IMR-90 (cell line): ENCODE data around the gene ZNF211. TPM values are rescaled to one million over a fixed set of nuclear protein-coding genes. Genes with fewer than 3 reads are reported as not detected.
A peak's percentile ranks its signal among the peaks of the same experiment; 100 is the strongest.

Source experiments
- ATAC-seq: fragments of 200-7000 bp; cut with Tn5 transposase; 2 replicates; pipeline ENCODE4 v1.9.1; 2020; ENCODE audit warnings: low read depth, mild to moderate bottlenecking, moderate library complexity
- Bru-seq: library from RNA; stranded (reverse); fragments of 400-500 nt; gene quantifications from one replicate; lab custom pipeline; 2021; lab: Mats Ljungman, UMichigan
- BruChase-seq, 2 experiments: library from RNA; stranded (reverse); fragments of 400-500 nt; gene quantifications; one replicate each; lab custom pipeline; 2021; lab: Mats Ljungman, UMichigan
- BruUV-seq: library from RNA; stranded (reverse); fragments of 400-500 nt; replicated peaks from 2 replicates; lab custom pipeline; 2021; lab: Mats Ljungman, UMichigan
- CTCF ChIA-PET: fragments of 300-600 bp; formaldehyde crosslinking; extraction: SDS; loops from one replicate; lab custom pipeline; 2021; ENCODE audit warnings: antibody characterized with exemption; lab: Yijun Ruan, JAX
- POLR2A ChIA-PET: fragments of 300-600 bp; sonication (Branson Sonifier 250); formaldehyde crosslinking; loops from one replicate; lab custom pipeline; 2022; ENCODE audit warnings: antibody characterized with exemption; ENCODE audit not compliant: unreplicated experiment; lab: Charles Lee
- DNase-seq: peaks from one replicate; pipeline ENCODE4 v3.0.0; 2013
- H2AFZ ChIP-seq: replicated peaks from 2 replicates; pipeline ENCODE3; 2013; ENCODE audit warnings: low read length, mild to moderate bottlenecking; ENCODE audit not compliant: poor library complexity
- H2AK5ac ChIP-seq: 2 replicates; pipeline ENCODE4 v1.6.1; 2013; ENCODE audit warnings: low read depth, low read length, inconsistent platforms
- H2AK9ac ChIP-seq: replicated peaks from 2 replicates; pipeline ENCODE3; 2013; ENCODE audit warnings: mild to moderate bottlenecking, low read depth, low read length, moderate library complexity; ENCODE audit not compliant: poor library complexity
- H2BK120ac ChIP-seq: 2 replicates; pipeline ENCODE4 v1.6.1; 2013; ENCODE audit warnings: low read depth, low read length, inconsistent platforms
- H2BK15ac ChIP-seq: 3 replicates; pipeline ENCODE4 v1.6.1; 2013; ENCODE audit warnings: low read depth, low read length, inconsistent platforms
- H2BK20ac ChIP-seq: 2 replicates; pipeline ENCODE4 v1.6.1; 2013; ENCODE audit warnings: low read depth, mild to moderate bottlenecking, inconsistent platforms, low read length, moderate library complexity
- H2BK5ac ChIP-seq: 2 replicates; pipeline ENCODE4 v1.6.1; 2013; ENCODE audit warnings: mild to moderate bottlenecking, low read depth, low read length, inconsistent platforms; ENCODE audit not compliant: poor library complexity, severe bottlenecking
- H3K14ac ChIP-seq: replicated peaks from 2 replicates; pipeline ENCODE4 v1.6.1; 2013; ENCODE audit warnings: low read depth, low read length, inconsistent platforms
- H3K18ac ChIP-seq: 2 replicates; pipeline ENCODE4 v1.6.1; 2013; ENCODE audit warnings: low read depth, low read length, control low read depth
- H3K23ac ChIP-seq: 2 replicates; pipeline ENCODE4 v1.6.1; 2013; ENCODE audit warnings: low read depth, low read length, inconsistent platforms
- H3K27ac ChIP-seq: 2 replicates; pipeline ENCODE4 v1.5.1; 2013; ENCODE audit warnings: mild to moderate bottlenecking, control low read depth, low read length; ENCODE audit not compliant: insufficient read depth
- H3K27me3 ChIP-seq: 2 replicates; pipeline ENCODE4 v1.6.1; 2013; ENCODE audit warnings: low read length; ENCODE audit not compliant: control insufficient read depth, insufficient read depth
- H3K36me3 ChIP-seq: 2 replicates; pipeline ENCODE4 v1.6.1; 2013; ENCODE audit warnings: low read length, mixed read lengths; ENCODE audit not compliant: control insufficient read depth, insufficient read depth
- H3K4ac ChIP-seq: 2 replicates; pipeline ENCODE4 v1.6.1; 2013; ENCODE audit warnings: low read depth, low read length, inconsistent platforms
- H3K4me1 ChIP-seq: 2 replicates; pipeline ENCODE4 v1.6.1; 2013; ENCODE audit warnings: low read length, mixed read lengths; ENCODE audit not compliant: control insufficient read depth, insufficient read depth
- H3K4me2 ChIP-seq: 2 replicates; pipeline ENCODE4 v1.6.1; 2013; ENCODE audit warnings: low read depth, mild to moderate bottlenecking, control low read depth, low read length, moderate library complexity
- H3K4me3 ChIP-seq: 2 replicates; pipeline ENCODE4 v1.5.1; 2013; ENCODE audit warnings: low read depth, mild to moderate bottlenecking, control low read depth, low read length, moderate library complexity; ENCODE audit not compliant: insufficient read depth
- H3K56ac ChIP-seq: 2 replicates; pipeline ENCODE4 v1.6.1; 2013; ENCODE audit warnings: low read length, inconsistent platforms; ENCODE audit not compliant: insufficient read depth; ENCODE audit errors: extremely low read depth
- H3K79me1 ChIP-seq, 2 experiments: 2 replicates each; pipeline ENCODE4 v1.6.1; 2013; ENCODE audit warnings: low read length in 2 of 2, inconsistent platforms in 1 of 2, low read depth in 1 of 2
- H3K9ac ChIP-seq: 2 replicates; pipeline ENCODE4 v1.6.1; 2013; ENCODE audit warnings: low read depth, low read length, control low read depth
- H3K9me1 ChIP-seq: 2 replicates; pipeline ENCODE4 v1.6.1; 2013; ENCODE audit warnings: low read length, inconsistent platforms; ENCODE audit not compliant: insufficient read depth
- H3K9me3 ChIP-seq: 2 replicates; pipeline ENCODE4 v1.6.1; 2013; ENCODE audit warnings: low read length; ENCODE audit not compliant: control insufficient read depth, insufficient read depth
- H4K20me1 ChIP-seq: 2 replicates; pipeline ENCODE4 v1.6.1; 2013; ENCODE audit warnings: low read length, inconsistent platforms; ENCODE audit not compliant: insufficient read depth
- H4K5ac ChIP-seq: 2 replicates; pipeline ENCODE4 v1.6.1; 2013; ENCODE audit warnings: mild to moderate bottlenecking, low read depth, low read length, control low read depth
- H4K8ac ChIP-seq, 2 experiments: 2 replicates each; pipeline ENCODE4 v1.6.1; 2013; ENCODE audit warnings: low read depth in 2 of 2, low read length in 2 of 2, control low read depth in 1 of 2, inconsistent platforms in 1 of 2
- H4K91ac ChIP-seq: 2 replicates; pipeline ENCODE4 v1.6.1; 2013; ENCODE audit warnings: low read depth, low read length, inconsistent platforms; ENCODE audit not compliant: insufficient read depth
- BHLHE40 ChIP-seq: fragments of 150-350 bp; IDR thresholded peaks from 2 replicates; pipeline ENCODE4 v1.6.1; 2016; ENCODE audit warnings: mild to moderate bottlenecking, low read depth, low read length
- CHD1 ChIP-seq: IDR thresholded peaks from 2 replicates; pipeline ENCODE4 v1.6.1; 2012; ENCODE audit warnings: low read depth, low read length, improper control_type of control experiment
- CTCF ChIP-seq: conservative IDR thresholded peaks from 2 replicates; pipeline ENCODE4 v1.5.1; 2012; ENCODE audit warnings: mild to moderate bottlenecking, low read depth, low read length, improper control_type of control experiment
- ELK1 ChIP-seq: fragments of 150-350 bp; IDR thresholded peaks from 2 replicates; pipeline ENCODE4 v1.6.1; 2016; ENCODE audit warnings: low read depth, mild to moderate bottlenecking, low read length, moderate library complexity, borderline replicate concordance
- FOS ChIP-seq: fragments of 150-350 bp; IDR thresholded peaks from 2 replicates; pipeline ENCODE4 v1.6.1; 2016; ENCODE audit warnings: low read depth, low read length
- MAFK ChIP-seq: IDR thresholded peaks from 2 replicates; pipeline ENCODE4 v1.6.1; 2012; ENCODE audit warnings: low read depth, low read length, improper control_type of control experiment
- NFE2L2 ChIP-seq: fragments of 150-350 bp; IDR thresholded peaks from 2 replicates; pipeline ENCODE4 v1.6.1; 2016; ENCODE audit warnings: low read depth, mild to moderate bottlenecking, low read length
- RCOR1 ChIP-seq: IDR thresholded peaks from 2 replicates; pipeline ENCODE4 v1.6.1; 2012; ENCODE audit warnings: mild to moderate bottlenecking, low read length, improper control_type of control experiment; ENCODE audit not compliant: insufficient replicate concordance
- RFX5 ChIP-seq: IDR thresholded peaks from 2 replicates; pipeline ENCODE4 v1.8.0; 2012; ENCODE audit warnings: low read depth, mild to moderate bottlenecking, low read length, moderate library complexity
- USF2 ChIP-seq: fragments of 150-350 bp; IDR thresholded peaks from 2 replicates; pipeline ENCODE4 v1.6.1; 2017; ENCODE audit warnings: mild to moderate bottlenecking, antibody characterized with exemption, low read length, low read depth
- WGBS, 2 experiments: methylation state at CpG; one replicate each; pipeline versions ENCODE4 v1.1.5 to v1.1.7; 2013; ENCODE audit warnings: missing lambda C conversion rate in 2 of 2; ENCODE audit not compliant: insufficient read length in 1 of 2; ENCODE audit errors: extremely low coverage in 2 of 2; 5-methylcytosine and 5-hydroxymethylcytosine counted together
- dilution Hi-C: fragments of 300-500 bp; cut with HindIII; formaldehyde crosslinking; loops from one replicate; pipeline ENCODE4 v1.14.3; 2018; ENCODE audit warnings: low sequenced_read_pairs; ENCODE audit not compliant: unreplicated experiment
- in situ Hi-C: fragments of 300-500 bp; cut with MboI; formaldehyde crosslinking; loops from 3 replicates; pipeline ENCODE4 v1.14.3; 2019; ENCODE audit warnings: low sequenced_read_pairs, inconsistent platforms, mixed read lengths
- intact Hi-C: fragments of 100-400 bp; cut with micrococcal nuclease; formaldehyde crosslinking; loops from 2 replicates; pipeline ENCODE4 v1.10.0; 2022
- long read RNA-seq: library from polyadenylated mRNA; unstranded; transcript quantifications from one replicate; pipeline ENCODE4 v2.0.0, GENCODE V29; 2021; ENCODE audit not compliant: unreplicated experiment
- polyA plus RNA-seq, 3 experiments: library from polyadenylated mRNA; depleted of rRNA; stranded (reverse); fragments of >200 nt; gene quantifications; 2 replicates each; pipeline ENCODE4 v1.2.3, GENCODE V29; 2012; ENCODE audit warnings: low replicate concordance in 1 of 3
- total RNA-seq: library from RNA; depleted of rRNA; stranded (reverse); fragments of >200 nt; gene quantifications from 2 replicates; pipeline ENCODE4 v1.2.3, GENCODE V29; 2012; rRNA removed

ZNF211 gene
- 9.2 and 13.1 TPM in 2 replicates for total RNA-seq
- 6.5 and 8.7 TPM in 2 replicates for polyA plus RNA-seq (2012; rRNA removed)
- 2.3 and 4.9 TPM in 2 replicates for polyA plus RNA-seq (2012; cell fraction: cytosol; rRNA removed)
- 6.5 and 30.2 TPM in 2 replicates for polyA plus RNA-seq (2012; cell fraction: nucleus; rRNA removed; ENCODE audit: low replicate concordance)
- Bru-seq, nascent RNA, result percentile 65 among the genes with signal in this experiment
- BruChase-seq, experiment 1, labeled RNA remaining after a 6-hour chase, result percentile 70 among the genes with signal in this experiment
- BruChase-seq, experiment 2, labeled RNA remaining after a 2-hour chase, result percentile 79 among the genes with signal in this experiment
- long read RNA-seq, partial matches to known transcripts, result 4 of 13 reads
- long read RNA-seq, other reads (novel, unspliced or antisense), result 3 of 13 reads

GRCh38 chr19:57632987-57633831 lies at the start of gene ZNF211:
Gene ZNF211 (plus strand): TSS chr19:57633168. CDS start chr19:57633347, 179 bp downstream.
- Histone ChIP-seq H2AK5ac (no peak within 1 kb of the TSS), H3K79me1 (peaks cover 10 to 18% of the 10 kb centered on the region in 2 experiments), H4K20me1 (no peaks in the 10 kb centered on the region), H3K9me1 (peaks cover 12% of the 10 kb centered on the region; the same call in 1 of the 2 replicates), H3K23ac (peak within 1 kb of the TSS; percentile 64), H2BK120ac (peak within 1 kb of the TSS; percentile 25; the same call in 1 of the 2 replicates), H4K5ac (peak within 1 kb of the TSS; percentile 63), H3K36me3 (peaks cover 9% of the 10 kb centered on the region), H3K18ac (no peak within 1 kb of the TSS; the same call in 1 of the 2 replicates), H3K9ac (peak within 1 kb of the TSS; percentile 78), H2AFZ (peak within 1 kb of the TSS; percentile 96), H3K14ac (peak within 1 kb of the TSS; percentile 71), H3K4me1 (peaks cover 4% of the 10 kb centered on the region), H2BK20ac (no peak within 1 kb of the TSS), H2BK15ac (no peak within 1 kb of the TSS), H2AK9ac (peak within 1 kb of the TSS; percentile 83), H3K27me3 (no peaks in the 10 kb centered on the region), H3K4ac (peak within 1 kb of the TSS; percentile 80), H4K91ac (no peak within 1 kb of the TSS; the same call in 1 of the 2 replicates), H3K4me3 (peak within 1 kb of the TSS; percentile 83), H2BK5ac (peak within 1 kb of the TSS; percentile 64), H3K56ac (peak within 1 kb of the TSS; percentile 63; the same call in 1 of the 2 replicates), H3K9me3 (peaks cover 7% of the 10 kb centered on the region), H3K27ac (peak within 1 kb of the TSS; percentile 78), H4K8ac (peak within 1 kb of the TSS; percentile 14 to 73; a peak in 3 of 4 replicates), H3K4me2 (peak within 1 kb of the TSS; percentile 91)
- ATAC-seq (peak; percentile 100), DNase-seq (peak; percentile 93)
- dilution Hi-C loops (no loop called here), in situ Hi-C loops (no loop called here), intact Hi-C loops (loop anchor here (2.0 to 5.0 kb wide), 2 partner anchors 49 to 54 kb away; partner anchors contain the start of genes ZNF416 and ZNF551)
- no TSS peak for BruUV-seq
- 0% methylated on average over 39 of the region's 59 CpGs; no CpG with 5 or more reads in 1 of the 2 experiments for WGBS, 2 experiments
- ChIA-PET POLR2A (interaction anchor here (0.6 to 0.7 kb wide), 2 partner anchors 19 to 95 kb away, joined by 3 to 4 read pairs; partner anchors contain the start of gene ZNF134), CTCF (interaction anchor here (0.5 kb wide), 1 partner anchor 269 kb away, joined by 3 read pairs; no protein-coding TSS in a partner anchor)
- no peak for TF ChIP-seq FOS
- 0 out of 2 replicates have a peak, but pooled peaks have one; percentile 13 for TF ChIP-seq USF2
- TF ChIP-seq CHD1, result no peak
- TF ChIP-seq MAFK, result no peak
- no peak for TF ChIP-seq RCOR1
- no peak for TF ChIP-seq BHLHE40
- no peak for TF ChIP-seq ELK1
- no peak for TF ChIP-seq RFX5
- 0 out of 2 replicates have a peak, but pooled peaks have one; percentile 2 for TF ChIP-seq CTCF
- TF ChIP-seq NFE2L2, result no peak
